Hematopoietic multipotent progenitor cell treated with erythropoietin and hydrocortisone succinate and interleukin-3 and kit ligand, for 15 days (in vitro differentiated cells): ENCODE results near the gene ARFGAP1.

Experiments used
- DNase-seq: peaks from one replicate; pipeline ENCODE4 v3.0.0-alpha.2; 2015; ENCODE audit warnings: low spot score

The ARFGAP1 gene

DNA sequence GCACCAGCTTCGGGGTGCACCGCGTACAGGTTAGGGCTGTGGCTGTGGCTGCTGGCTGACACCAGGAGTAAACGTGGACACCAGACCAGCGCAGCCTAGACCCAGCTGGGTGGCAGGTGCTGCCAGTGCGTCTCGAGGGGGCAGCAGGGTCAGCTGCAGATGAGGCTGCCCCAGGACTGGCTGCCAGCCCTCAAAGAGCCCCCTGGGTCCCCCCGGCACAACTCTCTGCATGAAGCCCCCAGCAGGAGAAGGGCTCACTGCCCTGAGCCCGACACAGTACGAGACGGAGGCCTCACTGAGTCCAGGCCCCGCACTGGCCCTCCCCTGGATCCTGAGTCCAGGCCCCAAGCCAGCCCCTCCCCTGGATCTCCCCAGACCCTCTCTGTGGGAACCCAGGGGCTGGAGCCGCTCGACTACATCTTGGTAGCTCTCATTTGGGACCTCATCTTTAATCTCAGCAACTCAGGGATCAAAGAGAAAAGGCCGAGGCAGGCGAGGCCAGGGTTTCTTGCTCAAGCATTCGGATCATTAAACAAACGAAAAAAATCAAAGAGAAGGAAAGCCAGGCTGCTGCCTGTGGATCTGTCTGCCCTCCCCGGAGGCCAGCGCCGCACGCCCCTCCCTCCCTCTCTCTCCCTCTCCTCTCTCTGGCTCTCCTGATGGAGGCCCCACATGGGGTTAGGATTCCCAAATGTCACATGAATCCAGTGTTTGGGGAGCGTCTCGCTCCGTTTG is 11.4 kb upstream of the ARFGAP1 start:
- no peak for DNase-seq

DNA sequence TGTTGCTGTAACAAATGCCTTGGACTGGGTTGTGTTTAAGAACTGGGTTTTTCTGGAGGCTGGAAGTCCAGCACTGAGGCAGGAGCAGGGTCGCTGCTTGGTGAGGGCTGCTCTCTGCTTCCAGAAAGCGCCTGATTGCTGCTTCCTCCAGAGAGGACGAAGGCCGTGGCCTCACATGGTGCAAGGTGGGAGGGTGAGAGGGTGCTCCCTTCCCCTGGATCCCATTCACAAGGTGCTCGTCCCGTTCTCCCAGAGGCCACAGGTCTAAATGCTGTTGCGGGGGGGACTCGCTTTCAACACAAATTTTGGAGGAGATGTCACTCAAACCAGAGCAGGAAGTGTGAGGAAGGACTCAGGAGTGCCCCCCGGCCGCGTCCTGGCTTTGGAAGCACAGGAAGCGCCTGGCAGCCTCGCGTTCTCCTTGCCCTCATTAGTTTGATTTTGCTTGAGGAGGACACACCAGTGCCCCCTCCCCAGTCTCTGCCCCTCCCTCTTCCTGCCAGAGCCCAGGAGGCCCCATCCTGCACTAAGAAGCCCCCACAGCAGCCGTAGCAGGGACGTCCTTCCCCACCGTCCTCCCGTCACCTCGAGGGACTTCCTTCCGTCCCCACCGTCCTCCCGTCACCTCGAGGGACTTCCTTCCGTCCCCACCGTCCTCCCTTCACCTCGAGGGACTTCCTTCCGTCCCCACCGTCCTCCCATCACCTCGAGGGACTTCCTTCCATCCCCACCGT is 10.7 kb upstream of the ARFGAP1 start:
- no peak for DNase-seq

DNA sequence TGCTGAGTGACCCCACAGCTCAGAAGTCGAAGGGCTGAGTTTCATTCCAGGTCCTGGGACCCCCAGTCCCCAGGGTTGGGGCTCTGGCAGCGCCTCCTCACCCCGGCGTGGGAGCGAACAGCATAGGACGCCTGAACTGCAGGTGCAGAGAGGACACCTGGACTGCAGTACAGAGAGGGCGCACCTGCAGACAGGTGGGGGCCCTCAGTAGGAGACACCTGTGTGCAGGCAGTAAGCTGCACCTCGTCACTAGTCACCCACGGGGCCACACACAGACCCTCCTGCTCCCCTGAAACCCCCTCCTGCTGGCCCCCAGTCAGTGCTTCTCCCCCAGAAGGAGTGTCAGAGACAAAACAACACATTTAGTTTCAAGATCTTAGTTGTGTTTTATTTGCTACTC is 9.8 kb upstream of the ARFGAP1 start:
- no peak for DNase-seq

DNA sequence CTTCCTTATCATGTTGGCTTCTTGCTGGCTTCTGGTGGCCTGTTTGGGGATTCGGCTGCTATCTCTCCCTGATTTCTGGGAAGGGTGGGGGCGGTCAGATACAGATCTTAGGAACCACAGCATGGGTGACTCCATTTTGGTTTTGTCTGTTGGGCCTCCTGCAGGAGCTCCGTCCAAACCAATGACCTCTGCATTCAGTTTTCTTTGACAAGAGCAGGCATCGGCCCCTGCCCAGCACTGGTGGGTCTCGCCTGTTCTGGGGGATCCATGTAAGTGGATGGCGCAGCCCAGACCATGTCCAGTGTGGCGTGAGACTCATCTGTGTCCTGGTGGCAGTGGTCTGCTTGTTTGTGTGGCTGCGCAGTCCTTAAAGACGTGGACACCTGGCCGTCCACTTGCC is 8.6 kb upstream of the ARFGAP1 start:
- DNase-seq, result no peak

DNA sequence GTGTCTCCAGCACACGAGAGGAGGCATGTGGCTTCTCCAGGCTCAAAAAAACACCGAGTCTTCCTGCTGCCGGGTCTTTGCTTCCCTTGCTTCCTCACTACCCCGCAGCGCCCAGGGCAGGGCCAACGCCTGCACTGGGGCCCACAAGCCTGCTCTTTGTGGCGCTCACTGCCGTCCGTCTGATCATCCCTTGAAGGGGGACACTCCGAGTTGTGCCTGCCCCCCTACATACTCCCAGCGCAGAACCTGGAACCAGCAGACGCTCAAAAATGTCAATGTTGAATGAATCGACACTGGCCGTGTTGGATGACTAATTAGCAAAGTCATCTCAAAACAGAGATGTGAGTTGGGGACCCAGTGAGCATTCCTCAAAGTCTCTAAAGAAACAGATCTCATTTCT is 8.1 kb upstream of the ARFGAP1 start:
- no peak for DNase-seq

DNA sequence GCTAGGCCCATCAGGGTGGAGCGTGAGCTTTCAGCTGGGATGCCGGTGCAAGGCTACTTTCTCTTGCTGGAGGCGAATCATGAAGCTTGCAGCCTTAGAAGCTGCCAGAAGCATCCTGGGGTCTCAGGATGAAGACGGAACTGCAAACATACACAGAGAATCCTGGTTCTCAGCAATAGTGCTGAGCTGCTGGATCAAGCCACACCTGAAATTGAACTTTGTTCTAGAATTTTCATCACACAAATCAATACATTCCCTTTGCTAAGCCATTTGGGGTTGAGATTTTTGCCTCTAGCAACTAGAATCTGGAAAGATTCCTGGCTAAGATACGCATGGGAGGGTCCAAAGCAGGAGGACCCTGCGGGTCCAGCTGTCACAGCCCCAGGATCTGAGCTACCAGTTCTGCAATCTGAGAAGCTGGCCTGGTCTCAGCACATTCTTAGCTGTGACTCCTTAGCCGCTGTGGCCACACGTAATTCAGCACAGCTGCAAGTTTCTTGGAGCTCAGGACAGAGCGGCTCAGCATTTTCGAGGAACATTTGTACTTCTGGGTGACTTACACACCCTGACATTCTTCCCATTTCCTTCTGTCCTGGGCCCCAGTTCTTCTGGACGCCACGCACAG is 6.6 kb upstream of the ARFGAP1 start:
- no peak for DNase-seq

DNA sequence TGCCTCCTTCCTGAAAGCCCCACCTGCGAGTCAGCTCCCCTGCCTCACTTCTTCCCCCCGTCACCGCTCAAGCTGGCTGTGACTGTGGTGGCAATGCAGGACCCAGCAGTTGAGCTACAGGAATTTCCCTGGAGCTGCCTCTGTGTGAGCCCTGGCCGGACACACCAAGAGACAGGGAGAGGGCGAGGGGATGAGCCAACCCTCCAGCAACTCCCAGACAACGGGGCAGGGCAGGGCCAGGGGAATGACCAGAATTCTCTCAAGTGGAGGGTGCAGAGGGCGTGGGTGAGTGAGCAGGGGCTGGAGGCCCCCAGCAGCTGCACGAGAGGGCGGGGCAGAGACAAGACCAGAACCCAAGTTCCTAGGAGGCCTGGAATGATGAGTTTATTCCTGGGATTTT is 4.9 kb upstream of the ARFGAP1 start:
- DNase-seq, result no peak

DNA sequence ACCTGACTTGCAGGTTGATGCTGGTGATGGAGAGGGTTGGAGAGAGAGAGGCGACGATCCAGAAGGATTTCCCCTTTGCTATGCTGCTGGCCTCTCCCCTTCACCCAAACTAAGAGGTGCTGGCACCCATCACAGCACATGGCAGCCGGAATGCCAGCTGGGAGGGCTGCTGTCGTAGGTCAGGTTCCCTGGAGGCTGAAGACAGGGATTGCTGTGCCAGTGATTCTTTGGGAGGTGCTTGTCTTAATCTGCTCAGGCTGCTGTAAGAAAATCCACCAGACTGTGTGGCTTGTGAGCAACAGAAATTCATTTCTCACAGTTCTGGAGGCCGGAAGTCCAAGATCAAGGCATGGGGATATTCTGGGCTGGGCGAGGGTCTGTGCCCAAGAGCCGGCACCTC is 4.4 kb upstream of the ARFGAP1 start:
- no peak for DNase-seq

DNA sequence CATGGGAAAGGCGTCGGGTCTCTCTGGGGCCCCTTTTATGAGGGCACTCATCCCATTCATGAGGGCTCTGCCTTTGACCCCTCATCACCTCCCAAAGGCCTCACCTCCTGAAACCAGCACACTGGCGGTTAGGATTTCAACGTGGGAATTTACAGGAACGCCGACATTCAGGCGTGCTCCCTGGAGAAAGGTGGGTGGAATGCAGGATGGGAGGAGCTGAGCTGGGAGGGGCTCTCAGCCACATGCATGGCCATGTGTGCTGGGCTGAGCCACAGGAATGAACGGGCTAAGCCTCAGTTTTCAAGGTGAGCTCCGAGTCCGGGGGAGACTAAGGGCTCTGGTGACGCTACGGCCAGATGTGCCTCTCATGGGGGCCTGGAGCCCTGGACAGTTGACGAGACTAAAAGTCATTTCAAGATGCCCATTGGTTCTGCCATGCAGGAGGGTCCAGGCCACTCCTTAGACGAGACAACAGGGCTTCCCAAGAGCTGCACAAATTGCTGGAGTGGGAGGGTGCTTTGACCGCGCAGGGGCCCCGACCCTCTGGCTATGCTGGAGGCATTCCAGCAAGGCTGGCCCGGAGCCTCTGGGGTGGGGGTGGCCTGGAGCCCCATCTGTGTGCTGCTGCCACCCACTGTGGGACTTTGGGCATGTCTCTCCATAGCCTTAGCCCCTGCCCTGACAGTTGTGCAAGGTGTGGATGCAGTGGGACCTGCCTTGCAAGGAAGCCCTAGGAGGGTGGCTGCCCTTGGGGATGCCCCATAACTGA is 3.8 kb upstream of the ARFGAP1 start:
- no peak for DNase-seq

DNA sequence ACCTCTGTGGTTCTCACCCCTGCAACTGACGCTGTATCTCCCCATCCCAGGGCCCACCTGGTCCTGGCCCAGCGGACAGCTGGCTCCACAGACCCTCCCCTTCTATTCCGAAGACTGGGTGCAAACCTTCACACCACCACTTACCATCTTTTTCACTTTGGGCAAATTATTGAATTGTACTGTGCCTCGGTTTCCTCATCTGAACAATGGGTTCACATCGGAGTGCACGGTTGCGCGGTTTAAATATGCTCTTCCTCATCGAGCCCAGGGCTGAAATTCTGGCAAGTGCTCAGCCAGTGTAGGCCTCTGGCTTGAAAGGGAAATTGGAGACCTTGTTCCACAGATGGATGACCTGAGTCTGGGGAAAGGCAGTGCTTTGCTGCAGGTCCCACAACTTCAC is 2.9 kb upstream of the ARFGAP1 start:
- DNase-seq, result no peak

DNA sequence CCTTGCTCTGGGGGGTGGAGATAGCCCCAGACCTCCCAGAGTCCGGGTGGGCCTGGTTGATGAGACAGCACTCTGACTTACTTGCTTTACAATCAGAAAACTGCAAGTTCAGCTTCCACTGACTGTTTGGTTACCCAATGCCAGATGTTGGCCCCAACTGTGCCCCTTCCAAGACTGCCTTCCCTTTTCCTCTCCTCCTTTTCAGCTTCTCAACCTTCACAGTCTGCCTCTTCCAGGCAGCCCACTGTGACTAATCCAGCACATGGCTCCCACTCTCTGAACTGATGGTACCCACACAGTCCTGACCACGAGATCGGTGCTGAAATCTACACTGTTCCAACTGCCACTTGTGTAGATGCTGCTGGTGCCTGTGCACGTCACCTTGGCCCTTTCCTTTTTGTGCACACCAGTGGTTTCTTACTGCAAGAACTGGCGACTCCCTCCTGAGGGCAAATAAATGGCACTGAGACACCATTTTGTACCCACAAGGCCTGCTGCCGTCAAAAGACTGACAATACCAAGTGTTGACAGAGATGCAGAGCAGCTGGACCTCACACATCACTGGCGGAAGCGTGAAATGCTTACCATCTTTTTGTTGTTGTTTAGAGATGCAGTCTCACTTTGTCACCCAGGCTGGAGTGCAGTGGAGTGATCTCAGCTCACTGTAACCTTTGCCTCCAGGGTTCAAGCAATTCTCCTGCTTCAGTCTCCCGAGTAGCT is 1.8 kb upstream of the ARFGAP1 start:
- DNase-seq, result no peak

DNA sequence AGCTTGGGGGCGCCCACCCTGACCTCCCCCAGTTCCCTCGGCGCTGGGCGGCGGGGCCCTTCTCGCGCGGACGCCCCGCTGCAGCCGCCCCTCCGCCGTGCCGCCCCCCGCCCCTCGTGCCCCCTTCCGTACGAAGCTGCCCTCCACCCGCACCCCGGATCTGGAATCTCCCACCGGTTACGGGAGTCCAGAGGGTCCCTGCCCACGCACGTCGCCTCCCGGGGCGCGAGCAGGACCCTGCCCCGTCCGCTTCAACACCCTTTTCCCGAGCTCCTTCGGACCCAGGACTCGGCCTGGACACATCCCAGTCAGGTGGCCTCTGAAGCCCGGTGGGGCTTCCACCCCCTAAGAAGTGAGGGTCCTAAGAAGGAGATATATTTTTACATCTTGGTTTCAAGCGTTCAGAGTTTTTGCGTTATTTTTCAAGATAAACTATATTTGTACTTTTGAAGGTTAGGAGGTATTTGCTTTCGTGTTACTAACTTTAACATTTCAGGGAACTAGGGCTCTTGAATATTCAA is 506 bp downstream of the ARFGAP1 start:
- no peak for DNase-seq

DNA sequence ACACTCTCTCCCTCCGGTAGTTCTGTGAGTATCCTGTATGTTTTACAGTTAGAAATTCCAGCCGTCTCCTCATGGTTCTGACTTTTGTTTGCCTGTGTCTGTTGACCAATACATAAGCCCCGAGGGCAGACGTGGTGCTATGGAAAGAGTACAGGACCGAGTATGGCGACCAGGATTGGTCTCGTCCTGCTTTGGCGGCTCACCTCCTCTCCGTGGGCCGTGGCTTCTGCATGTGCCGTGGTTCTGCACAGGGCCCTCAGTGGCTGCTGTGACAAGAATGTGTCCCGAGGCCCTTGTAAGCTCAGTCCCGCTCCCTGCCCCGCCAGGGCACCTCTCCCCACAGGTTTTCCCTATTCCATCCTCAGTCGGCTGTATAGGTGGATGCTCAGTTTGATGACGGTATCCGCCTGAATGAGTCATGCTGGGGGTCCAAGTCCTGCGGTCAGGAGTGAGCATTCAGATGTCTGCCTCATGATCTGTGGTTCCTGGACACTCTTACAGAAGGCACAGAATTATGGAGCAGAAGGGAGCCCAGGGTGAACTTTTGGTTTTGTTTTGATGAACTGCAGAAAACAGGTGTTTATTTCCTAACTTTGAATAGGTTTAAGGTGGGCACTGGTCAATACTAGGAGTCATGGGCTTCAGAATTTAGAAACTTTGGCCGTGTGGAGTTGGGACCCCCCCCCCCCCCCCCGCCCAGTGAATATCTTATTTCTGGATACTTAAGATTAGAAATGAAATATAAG is 1.2 kb downstream of the ARFGAP1 start:
- DNase-seq, result peak; percentile 3

DNA sequence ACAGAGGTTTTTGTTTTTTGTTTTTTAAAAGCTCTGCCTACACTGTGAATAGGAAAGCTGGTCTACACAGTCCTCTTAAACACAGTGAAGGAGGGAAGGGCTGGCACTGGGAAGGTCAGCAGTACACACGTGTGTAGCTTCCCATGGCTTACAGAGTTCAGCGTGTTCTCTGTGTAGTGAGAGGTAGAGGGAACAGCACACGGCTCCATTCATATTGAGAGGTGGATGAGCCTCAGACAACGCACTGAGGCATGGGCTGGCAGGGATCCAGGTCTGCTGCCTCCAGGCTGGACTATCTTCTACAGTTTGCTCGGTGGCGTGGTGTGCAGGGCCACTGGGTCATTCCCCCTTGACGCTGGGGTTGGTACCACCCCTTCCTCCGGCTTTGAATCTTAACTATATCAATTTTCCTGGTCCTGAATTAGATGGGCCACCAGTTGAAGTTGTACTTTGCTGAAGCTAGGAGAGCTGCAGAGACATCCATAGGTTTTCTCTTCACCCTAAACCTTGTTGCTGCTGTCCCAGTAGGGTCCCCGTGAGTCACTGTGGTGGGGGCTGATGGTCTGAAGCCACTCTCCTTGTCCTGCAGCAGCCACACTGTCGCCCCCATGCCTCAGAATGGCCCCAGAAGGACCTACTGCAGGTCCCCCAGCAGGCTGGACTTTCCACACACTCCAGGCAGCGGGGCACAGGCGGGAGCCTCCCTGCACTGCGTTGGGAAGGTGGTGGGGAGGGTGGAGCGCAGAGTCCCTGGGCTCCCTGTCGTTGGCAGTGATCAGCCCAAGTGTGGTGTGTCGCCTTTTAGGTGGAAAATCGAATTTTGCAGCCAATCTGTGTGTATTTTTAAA is 2.0 kb downstream of the ARFGAP1 start:
- DNase-seq, result peak; percentile 4

DNA sequence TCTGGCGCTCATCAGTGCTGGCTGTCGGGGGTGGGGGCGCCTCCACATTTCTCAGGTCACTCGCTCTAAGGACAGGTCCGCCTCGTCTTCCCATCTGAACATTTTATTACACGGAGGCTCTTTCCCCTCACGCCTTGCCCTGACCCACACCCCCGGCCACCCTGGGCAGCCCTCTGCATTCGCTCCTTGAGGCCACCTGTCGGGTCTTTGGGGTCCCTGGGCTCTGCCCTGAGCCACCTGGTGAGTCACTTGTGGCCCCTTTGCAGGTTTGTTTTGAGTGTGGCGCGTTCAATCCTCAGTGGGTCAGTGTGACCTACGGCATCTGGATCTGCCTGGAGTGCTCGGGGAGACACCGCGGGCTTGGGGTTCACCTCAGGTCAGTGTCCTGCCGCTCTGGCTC is 3.2 kb downstream of the ARFGAP1 start:
- no peak for DNase-seq

DNA sequence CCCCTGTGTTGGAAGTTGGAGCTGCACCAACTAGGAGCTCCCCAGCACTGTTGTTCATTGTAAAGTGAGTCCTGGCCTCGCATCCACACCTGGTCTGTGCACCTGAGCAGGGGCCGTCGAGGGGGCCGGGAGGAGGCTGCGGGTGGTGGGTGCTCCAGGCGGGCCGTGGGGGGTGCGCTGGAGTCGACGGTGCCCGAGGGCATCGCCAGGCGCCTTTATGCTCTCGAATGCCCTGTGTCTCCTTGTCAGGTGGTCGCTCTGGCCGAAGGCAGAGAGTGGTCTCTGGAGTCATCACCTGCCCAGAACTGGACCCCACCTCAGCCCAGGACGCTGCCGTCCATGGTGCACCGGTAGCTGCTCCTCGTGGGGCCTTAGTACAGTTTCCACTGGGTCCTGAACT is 4.3 kb downstream of the ARFGAP1 start:
- no peak for DNase-seq

DNA sequence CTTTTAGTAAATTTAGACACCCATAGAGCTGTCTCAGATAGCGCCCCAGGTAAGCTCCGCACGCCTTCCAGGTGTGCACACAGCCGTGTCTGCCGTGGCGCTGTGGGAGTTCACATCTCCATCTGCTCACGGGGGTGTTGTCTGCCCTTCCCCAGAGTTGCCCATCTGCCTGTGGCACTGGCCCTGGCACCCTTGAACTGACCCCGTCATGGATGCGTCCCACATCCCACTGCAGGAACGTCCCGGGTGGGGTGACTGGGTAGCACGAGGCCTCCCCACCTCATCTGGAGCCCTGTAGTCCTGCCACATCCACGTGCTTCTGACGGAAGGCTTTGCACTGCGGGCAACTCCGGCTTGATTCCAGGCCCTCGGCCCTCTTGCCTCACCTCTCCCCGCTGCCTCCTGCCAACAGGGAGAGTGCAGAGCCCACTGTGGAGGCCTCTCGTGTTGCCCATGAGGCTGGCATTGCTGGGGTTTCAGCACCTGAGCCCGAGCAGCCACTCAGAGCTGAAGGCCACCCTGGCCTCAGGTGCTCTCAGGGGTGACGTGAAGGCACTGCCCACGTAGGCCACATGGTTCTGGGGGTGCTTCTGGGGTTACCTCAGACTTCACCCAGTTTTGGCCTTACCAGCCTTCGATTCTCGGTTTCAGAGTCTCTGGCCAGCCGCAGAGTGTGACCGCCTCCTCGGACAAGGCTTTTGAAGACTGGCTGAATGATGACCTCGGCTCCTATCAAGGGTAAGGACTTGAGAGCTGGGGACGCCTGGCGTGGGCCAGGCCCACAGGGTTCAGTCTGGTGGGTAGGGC is 5.1 kb downstream of the ARFGAP1 start:
- no peak for DNase-seq

DNA sequence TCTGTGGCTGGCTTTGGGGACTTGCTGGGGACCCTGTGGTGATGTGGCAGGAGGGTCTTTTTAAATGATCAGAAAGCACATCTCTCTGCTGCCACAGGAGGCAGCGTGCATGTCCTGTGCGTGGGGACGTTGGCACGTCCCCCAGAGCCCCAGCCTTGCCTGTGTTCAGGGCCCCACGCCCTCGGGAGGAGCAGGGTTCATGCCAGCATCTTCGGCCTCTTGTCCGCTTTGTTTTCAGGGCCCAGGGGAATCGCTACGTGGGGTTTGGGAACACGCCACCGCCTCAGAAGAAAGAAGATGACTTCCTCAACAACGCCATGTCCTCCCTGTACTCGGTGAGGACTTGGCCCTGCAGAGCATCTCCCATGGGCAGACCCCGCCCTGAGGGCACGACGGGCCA is 6.0 kb downstream of the ARFGAP1 start:
- no peak for DNase-seq

DNA sequence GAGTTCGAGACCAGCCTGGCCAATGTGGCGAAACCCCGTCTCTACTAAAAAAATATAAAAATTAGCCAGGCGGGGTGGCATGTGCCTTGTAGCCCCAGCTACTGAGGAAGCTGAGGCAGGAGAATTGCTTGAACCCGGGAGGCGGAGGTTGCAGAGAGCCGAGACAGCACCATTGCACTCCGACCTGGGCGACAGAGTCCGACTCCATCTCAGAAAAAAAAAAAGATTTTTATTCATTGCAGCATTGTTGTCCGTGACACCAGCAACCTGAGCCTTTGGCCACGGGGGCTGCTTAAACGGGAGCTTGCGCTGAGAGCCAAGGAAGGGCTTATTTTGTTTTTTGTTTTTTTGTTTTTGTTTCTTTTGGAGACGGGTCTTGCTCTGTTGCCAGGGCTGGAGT is 7.3 kb downstream of the ARFGAP1 start:
- DNase-seq, result no peak
